Keratinocyte (primary cell): ENCODE data around the gene EFHB. TPM values are rescaled to one million over a fixed set of nuclear protein-coding genes. Genes with fewer than 3 reads are reported as not detected.
"Not testable (repeated sequence)": the region's sequence is repeated elsewhere in the genome, so short reads cannot be mapped to it uniquely, and the experiment has no call there.

Experiments used
- DNase-seq: peaks from one replicate; pipeline ENCODE4 v3.0.0-alpha.2; 2011; ENCODE audit warnings: low read depth, missing footprints, low spot score
- FAIRE-seq: peaks from 2 replicates; lab custom pipeline; 2011; peaks lifted over from hg19 to GRCh38; lab: Jason Lieb, UNC
- H2AFZ ChIP-seq: 2 replicates; pipeline ENCODE4 v1.6.0; 2012; ENCODE audit warnings: low read length, control low read depth, inconsistent platforms; ENCODE audit not compliant: control insufficient read depth
- H3K27ac ChIP-seq: 2 replicates; pipeline ENCODE4 v1.5.1; 2011; ENCODE audit warnings: low read length; ENCODE audit not compliant: control insufficient read depth, insufficient read depth
- H3K27me3 ChIP-seq: 3 replicates; pipeline ENCODE4 v1.6.0; 2011; ENCODE audit warnings: low read length; ENCODE audit not compliant: control insufficient read depth, insufficient read depth; ENCODE audit errors: extremely low read depth
- H3K36me3 ChIP-seq, 2 experiments: 2 replicates in 1 of 2; 3 replicates in 1 of 2; pipeline ENCODE4 v1.5.1; 2011; ENCODE audit warnings: low read length in 2 of 2, mild to moderate bottlenecking in 1 of 2; ENCODE audit not compliant: control insufficient read depth in 2 of 2, insufficient read depth in 2 of 2; ENCODE audit errors: extremely low read depth in 1 of 2
- H3K4me1 ChIP-seq: 3 replicates; pipeline ENCODE4 v1.5.1; 2011; ENCODE audit warnings: low read length; ENCODE audit not compliant: control insufficient read depth, insufficient read depth; ENCODE audit errors: extremely low read depth
- H3K4me2 ChIP-seq: 3 replicates; pipeline ENCODE4 v1.6.0; 2011; ENCODE audit warnings: low read depth, low read length; ENCODE audit not compliant: control insufficient read depth, insufficient read depth; ENCODE audit errors: extremely low read depth
- H3K4me3 ChIP-seq, 3 experiments: fragments of 200-600 bp in 1 of 3; sonication (generic) in 1 of 3; 2 replicates in 2 of 3; 3 replicates in 1 of 3; pipeline ENCODE4 v1.5.1; 2011 to 2016; ENCODE audit warnings: low read length in 3 of 3, mild to moderate bottlenecking in 3 of 3, control low read depth in 2 of 3, inconsistent platforms in 1 of 3, low read depth in 1 of 3, mixed read lengths in 1 of 3, mixed run types in 1 of 3, moderate library complexity in 1 of 3; ENCODE audit not compliant: control insufficient read depth in 2 of 3, insufficient read depth in 2 of 3; ENCODE audit errors: extremely low read depth in 1 of 3
- H3K79me2 ChIP-seq: 2 replicates; pipeline ENCODE4 v1.6.0; 2012; ENCODE audit warnings: low read length; ENCODE audit not compliant: control insufficient read depth, insufficient read depth
- H3K9ac ChIP-seq: 3 replicates; pipeline ENCODE4 v1.6.0; 2011; ENCODE audit warnings: low read length; ENCODE audit not compliant: control insufficient read depth, insufficient read depth; ENCODE audit errors: extremely low read depth
- H3K9me1 ChIP-seq: 3 replicates; pipeline ENCODE4 v1.6.0; 2011; ENCODE audit warnings: low read length; ENCODE audit not compliant: control insufficient read depth, insufficient read depth; ENCODE audit errors: extremely low read depth
- H3K9me3 ChIP-seq: 2 replicates; pipeline ENCODE4 v1.5.1; 2012; ENCODE audit warnings: low read depth, low read length; ENCODE audit not compliant: control insufficient read depth
- H4K20me1 ChIP-seq: 3 replicates; pipeline ENCODE4 v1.6.0; 2011; ENCODE audit warnings: low read length; ENCODE audit not compliant: control insufficient read depth, insufficient read depth; ENCODE audit errors: extremely low read depth
- CTCF ChIP-seq, 3 experiments: IDR thresholded peaks in 1 of 3; conservative IDR thresholded peaks in 1 of 3; optimal IDR thresholded peaks in 1 of 3; 2 replicates in 2 of 3; 3 replicates in 1 of 3; pipeline versions ENCODE3 to v1.5.1; 2011; ENCODE audit warnings: low read length in 3 of 3, mild to moderate bottlenecking in 3 of 3, moderate library complexity in 2 of 3, control low read depth in 1 of 3, inconsistent platforms in 1 of 3; ENCODE audit not compliant: insufficient read depth in 2 of 3; ENCODE audit errors: extremely low read depth in 1 of 3
- EZH2 ChIP-seq: IDR thresholded peaks from one replicate; pipeline ENCODE4 v1.6.1; 2012; ENCODE audit warnings: inconsistent platforms, mild to moderate bottlenecking, low read length, moderate library complexity
- dilution Hi-C: fragments of 300-500 bp; cut with MboI; formaldehyde crosslinking; loops from one replicate; pipeline ENCODE4 v1.7.0; 2020; ENCODE audit warnings: low sequenced_read_pairs; ENCODE audit not compliant: extremely low pct_ligation_motif_present
- polyA plus RNA-seq, 5 experiments: library from polyadenylated mRNA; depleted of rRNA in 3 of 5; stranded (reverse) in 3 of 5; stranded (forward) in 1 of 5; unstranded in 1 of 5; fragments of >200 nt; gene quantifications; 1 replicate in 1 of 5; 2 replicates in 3 of 5; 3 replicates in 1 of 5; pipeline versions ENCODE4 v1.2.1 to v1.2.3, GENCODE V29; 2011 to 2012; ENCODE audit warnings: missing spikeins in 2 of 5, low read depth in 1 of 5, low replicate concordance in 1 of 5

EFHB gene
- polyA plus RNA-seq, 1 donor (not counting 4 experiments of a cell fraction or from before 2014, with no cell fraction given): 0.26 TPM

DNA sequence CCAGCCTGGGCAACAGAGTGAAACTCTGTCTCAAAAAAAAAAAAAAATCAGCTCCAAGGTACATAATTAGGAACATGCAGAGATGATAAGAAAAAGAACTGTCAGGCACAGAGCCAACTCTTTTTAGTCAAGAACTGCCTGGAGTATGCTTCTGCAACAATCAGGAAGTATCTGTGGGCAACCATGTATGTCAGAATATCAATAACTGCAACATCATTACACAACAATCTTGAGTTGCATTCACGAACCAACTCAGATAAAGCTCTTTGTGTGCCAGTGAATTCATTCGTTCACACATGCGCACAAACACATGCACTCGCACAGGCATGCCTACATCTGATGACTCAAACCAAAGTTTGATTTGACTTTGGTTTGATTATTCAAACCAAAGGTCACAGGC, 32.1 kb downstream of the EFHB start:
- Histone ChIP-seq H3K9me3 (no peaks in the 10 kb centered on the region), H3K9me1 (no peaks in the 10 kb centered on the region), H4K20me1 (no peaks in the 10 kb centered on the region), H3K27ac (no peak overlapping the region), H3K79me2 (no peaks in the 10 kb centered on the region), H3K4me2 (no peak overlapping the region), H3K4me3 (no peak overlapping the region), H3K9ac (no peak overlapping the region), H3K27me3 (no peaks in the 10 kb centered on the region), H3K4me1 (peaks cover 4% of the 10 kb centered on the region), H2AFZ (no peak overlapping the region), H3K36me3 (no peaks in the 10 kb centered on the region)
- dilution Hi-C loops: no loop called here
- peak; percentile 64 for DNase-seq
- no peak for TF ChIP-seq EZH2
- TF ChIP-seq CTCF (optimal IDR thresholded peaks at IDR 0.05 in 1 of 3, IDR thresholded peaks at IDR 0.05 in 1 of 3, conservative IDR thresholded peaks at IDR 0.05 in 1 of 3; ENCODE audit: extremely low read depth in 1 of 3, insufficient read depth in 2 of 3, low read length in 3 of 3): no peak
- peak; percentile 92 for FAIRE-seq

DNA sequence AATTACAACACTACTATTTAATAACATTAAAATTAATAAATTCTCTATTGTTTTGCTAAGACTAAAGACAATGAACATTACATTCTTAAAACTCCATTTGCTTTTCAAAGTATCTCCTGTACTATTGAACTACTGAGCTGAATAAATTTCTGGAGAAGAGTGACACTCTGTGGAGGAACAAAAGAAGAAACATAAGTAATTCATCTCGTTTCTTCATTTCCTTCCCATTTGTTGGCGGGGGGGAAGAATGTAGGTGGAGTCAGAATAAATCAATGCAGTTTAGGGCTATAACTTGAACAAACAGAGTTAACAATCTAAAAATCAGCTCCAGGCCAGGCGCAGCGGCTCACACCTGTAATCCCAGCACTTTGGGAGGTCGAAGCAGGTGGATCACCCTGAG, 32.7 kb downstream of the EFHB start:
- no peaks in the 10 kb centered on the region for H3K9me3 ChIP-seq
- DNase-seq (no peak), FAIRE-seq (no peak)
- no peak for TF ChIP-seq EZH2
- no peak for TF ChIP-seq CTCF (optimal IDR thresholded peaks at IDR 0.05 in 1 of 3, IDR thresholded peaks at IDR 0.05 in 1 of 3, conservative IDR thresholded peaks at IDR 0.05 in 1 of 3; ENCODE audit: extremely low read depth in 1 of 3, insufficient read depth in 2 of 3, low read length in 3 of 3)
- no peaks in the 10 kb centered on the region for H3K9me1 ChIP-seq
- H3K79me2 ChIP-seq: no peaks in the 10 kb centered on the region
- no peaks in the 10 kb centered on the region for H3K36me3 ChIP-seq
- H3K4me1 ChIP-seq: peaks cover 4% of the 10 kb centered on the region
- no peaks in the 10 kb centered on the region for H3K27me3 ChIP-seq
- no peak overlapping the region for H2AFZ ChIP-seq
- no peak overlapping the region for H3K9ac ChIP-seq
- no peak overlapping the region for H3K4me2 ChIP-seq
- H3K27ac ChIP-seq: no peak overlapping the region
- H3K4me3 ChIP-seq: no peak overlapping the region
- dilution Hi-C loops: no loop called here
- H4K20me1 ChIP-seq: no peaks in the 10 kb centered on the region

DNA sequence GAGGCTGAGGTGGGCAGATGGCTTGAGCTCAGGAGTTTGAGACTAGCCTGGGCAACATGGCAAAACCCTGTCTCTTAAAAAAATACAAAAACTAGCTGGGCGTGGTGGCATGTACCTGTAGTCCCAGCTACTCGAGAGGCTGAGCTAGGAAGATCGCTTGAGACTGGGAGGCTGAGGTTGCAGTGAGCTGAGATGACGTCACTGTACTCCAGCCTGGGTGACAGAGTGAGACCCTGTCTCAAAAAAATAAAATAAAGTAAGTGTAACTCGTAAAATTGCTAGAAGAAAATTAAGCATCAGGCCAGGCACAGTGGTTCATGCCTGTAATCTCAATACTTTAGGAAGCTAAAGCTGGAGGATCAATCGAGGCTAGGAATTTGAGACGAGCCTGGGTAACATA, 34.2 kb downstream of the EFHB start:
- H3K4me3 ChIP-seq, H3K9ac ChIP-seq, H3K9me3 ChIP-seq, H3K36me3 ChIP-seq, H4K20me1 ChIP-seq, dilution Hi-C loops, H3K79me2 ChIP-seq, H3K4me1 ChIP-seq, FAIRE-seq, H2AFZ ChIP-seq, H3K4me2 ChIP-seq, H3K27me3 ChIP-seq, H3K27ac ChIP-seq, H3K9me1 ChIP-seq, DNase-seq: not testable (repeated sequence)
